Progenitor cell of endocrine pancreas (in vitro differentiated cells): ENCODE data around the gene DMBT1. TPM values are rescaled to one million over a fixed set of nuclear protein-coding genes. Genes with fewer than 3 reads are reported as not detected.

Experiments
- DNase-seq: peaks from one replicate; pipeline ENCODE4 v3.0.0; 2021; ENCODE audit warnings: low spot score; ENCODE audit not compliant: unreplicated experiment
- H3K27ac Mint-ChIP-seq: 2 replicates; pipeline ENCODE4 v1.8.0; 2021; ENCODE audit warnings: mild to moderate bottlenecking, moderate library complexity, mixed read lengths
- H3K27me3 Mint-ChIP-seq: 2 replicates; pipeline ENCODE4 v1.8.0; 2021; ENCODE audit warnings: mixed read lengths
- H3K36me3 Mint-ChIP-seq: 2 replicates; pipeline ENCODE4 v1.8.0; 2022; ENCODE audit warnings: mixed read lengths; ENCODE audit not compliant: insufficient read depth
- H3K4me1 Mint-ChIP-seq: 2 replicates; pipeline ENCODE4 v1.8.0; 2021; ENCODE audit warnings: low read depth, mixed read lengths
- H3K4me3 Mint-ChIP-seq: 2 replicates; pipeline ENCODE4 v1.8.0; 2021; ENCODE audit warnings: low read depth, mild to moderate bottlenecking, moderate library complexity, mixed read lengths
- H3K9me3 Mint-ChIP-seq: 2 replicates; pipeline ENCODE4 v1.8.0; 2021; ENCODE audit warnings: low read depth, mixed read lengths
- CTCF ChIP-seq: fragments of 200-600 bp; sonication (generic); IDR thresholded peaks from one replicate; pipeline ENCODE4 v1.5.0; 2021; ENCODE audit warnings: antibody characterized with exemption, mild to moderate bottlenecking; ENCODE audit not compliant: unreplicated experiment
- total RNA-seq: library from RNA; stranded (reverse); gene quantifications from 2 replicates; pipeline ENCODE4 v1.2.1, GENCODE V29; 2021

Gene DMBT1
- total RNA-seq, 1 donor from 2014 or later = 1.0 TPM

GRCh38 chr10:122656741-122657140 is 96.2 kb downstream of the DMBT1 start:
- no peak overlapping the region for H3K27ac Mint-ChIP-seq
- peaks cover 70% of the 10 kb centered on the region for H3K27me3 Mint-ChIP-seq
- no peaks in the 10 kb centered on the region for H3K4me1 Mint-ChIP-seq
- no peak for TF ChIP-seq CTCF
- no peak overlapping the region for H3K4me3 Mint-ChIP-seq
- DNase-seq = no peak
- no peaks in the 10 kb centered on the region for H3K36me3 Mint-ChIP-seq
- no peaks in the 10 kb centered on the region for H3K9me3 Mint-ChIP-seq

GRCh38 chr10:122657255-122657654 is 96.7 kb downstream of the DMBT1 start:
- Mint-ChIP-seq H3K36me3 (no peaks in the 10 kb centered on the region), H3K27me3 (peaks cover 66% of the 10 kb centered on the region)
- DNase-seq = no peak

GRCh38 chr10:122657729-122658128 is 97.2 kb downstream of the DMBT1 start:
- Mint-ChIP-seq H3K36me3 (no peaks in the 10 kb centered on the region), H3K9me3 (no peaks in the 10 kb centered on the region), H3K4me1 (no peaks in the 10 kb centered on the region), H3K4me3 (no peak overlapping the region), H3K27ac (no peak overlapping the region), H3K27me3 (peaks cover 67% of the 10 kb centered on the region)
- no peak for DNase-seq
- no peak for TF ChIP-seq CTCF

More at GRCh38 chr10:122657255-122657654, 96.7 kb downstream of the DMBT1 start:
- TF ChIP-seq CTCF = no peak
- no peaks in the 10 kb centered on the region for H3K4me1 Mint-ChIP-seq
- no peaks in the 10 kb centered on the region for H3K9me3 Mint-ChIP-seq
- no peak overlapping the region for H3K27ac Mint-ChIP-seq
- no peak overlapping the region for H3K4me3 Mint-ChIP-seq

- peaks cover 67% of the 10 kb centered on the region for H3K27me3 Mint-ChIP-seq
- no peaks in the 10 kb centered on the region for H3K9me3 Mint-ChIP-seq
- DNase-seq = no peak
Observed at GRCh38 chr10:122658356-122659049, 97.9 kb downstream of the DMBT1 start.

GRCh38 chr10:122659126-122659525 is 98.6 kb downstream of the DMBT1 start:
- no peak for TF ChIP-seq CTCF
- Mint-ChIP-seq H3K9me3 (no peaks in the 10 kb centered on the region), H3K4me1 (no peaks in the 10 kb centered on the region), H3K36me3 (no peaks in the 10 kb centered on the region), H3K27me3 (peaks cover 67% of the 10 kb centered on the region), H3K27ac (no peak overlapping the region), H3K4me3 (no peak overlapping the region)
- DNase-seq = no peak

More at GRCh38 chr10:122658356-122659049, 97.9 kb downstream of the DMBT1 start:
- Mint-ChIP-seq H3K4me3 (no peak overlapping the region), H3K36me3 (no peaks in the 10 kb centered on the region), H3K4me1 (no peaks in the 10 kb centered on the region), H3K27ac (no peak overlapping the region)
- no peak for TF ChIP-seq CTCF
